HG03521 (cell line): ENCODE measurements around the gene FRMD7.
"Not testable (repeated sequence)": the region's sequence is repeated elsewhere in the genome, so short reads cannot be mapped to it uniquely, and the experiment has no call there.

Source experiments
- ATAC-seq: cut with Tn5 transposase; IDR thresholded peaks from one replicate; pipeline ENCODE4 v1.9.1; 2021; ENCODE audit warnings: mild to moderate bottlenecking, moderate library complexity; ENCODE audit not compliant: unreplicated experiment

Gene FRMD7, protein sequence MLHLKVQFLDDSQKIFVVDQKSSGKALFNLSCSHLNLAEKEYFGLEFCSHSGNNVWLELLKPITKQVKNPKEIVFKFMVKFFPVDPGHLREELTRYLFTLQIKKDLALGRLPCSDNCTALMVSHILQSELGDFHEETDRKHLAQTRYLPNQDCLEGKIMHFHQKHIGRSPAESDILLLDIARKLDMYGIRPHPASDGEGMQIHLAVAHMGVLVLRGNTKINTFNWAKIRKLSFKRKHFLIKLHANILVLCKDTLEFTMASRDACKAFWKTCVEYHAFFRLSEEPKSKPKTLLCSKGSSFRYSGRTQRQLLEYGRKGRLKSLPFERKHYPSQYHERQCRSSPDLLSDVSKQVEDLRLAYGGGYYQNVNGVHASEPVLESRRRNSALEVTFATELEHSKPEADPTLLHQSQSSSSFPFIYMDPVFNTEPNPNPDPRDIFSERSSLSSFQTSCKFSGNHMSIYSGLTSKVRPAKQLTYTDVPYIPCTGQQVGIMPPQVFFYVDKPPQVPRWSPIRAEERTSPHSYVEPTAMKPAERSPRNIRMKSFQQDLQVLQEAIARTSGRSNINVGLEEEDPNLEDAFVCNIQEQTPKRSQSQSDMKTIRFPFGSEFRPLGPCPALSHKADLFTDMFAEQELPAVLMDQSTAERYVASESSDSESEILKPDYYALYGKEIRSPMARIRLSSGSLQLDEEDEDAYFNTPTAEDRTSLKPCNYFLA

GRCh38 chrX:132127743-132128142 is at the start of gene FRMD7:
TSS of gene FRMD7 (minus strand) at chrX:132128020. CDS start at chrX:132127844, 176 bp downstream.
- ATAC-seq = no peak

- ATAC-seq = no peak
Measured at GRCh38 chrX:132173647-132174046, 45.8 kb upstream of the FRMD7 start.

GRCh38 chrX:132171881-132172280 is 44.1 kb upstream of the FRMD7 start:
- ATAC-seq = no peak

GRCh38 chrX:132171478-132171877 is 43.7 kb upstream of the FRMD7 start:
- no peak for ATAC-seq

DNA sequence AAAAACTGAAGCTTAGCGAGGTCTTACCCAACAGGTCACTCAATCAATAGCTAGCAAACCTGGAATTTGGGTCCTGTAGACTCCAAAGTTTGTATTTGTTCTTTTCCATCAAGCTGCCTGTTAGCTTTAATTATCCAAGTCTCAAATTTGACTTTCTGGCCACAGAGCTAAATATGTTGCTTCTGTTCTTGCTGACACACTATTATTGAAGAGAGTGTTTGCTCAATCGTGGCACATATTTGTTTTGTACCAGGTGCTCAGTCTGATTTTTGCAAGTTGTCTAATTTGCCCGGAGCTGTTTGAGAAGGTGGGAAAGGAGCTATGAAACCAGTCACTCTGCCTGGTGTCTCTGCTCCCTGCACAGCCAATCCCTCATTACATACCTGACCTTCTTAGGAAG is 41.7 kb upstream of the FRMD7 start:
- ATAC-seq = no peak

GRCh38 chrX:132165651-132166050 is 37.8 kb upstream of the FRMD7 start:
- no peak for ATAC-seq

DNA sequence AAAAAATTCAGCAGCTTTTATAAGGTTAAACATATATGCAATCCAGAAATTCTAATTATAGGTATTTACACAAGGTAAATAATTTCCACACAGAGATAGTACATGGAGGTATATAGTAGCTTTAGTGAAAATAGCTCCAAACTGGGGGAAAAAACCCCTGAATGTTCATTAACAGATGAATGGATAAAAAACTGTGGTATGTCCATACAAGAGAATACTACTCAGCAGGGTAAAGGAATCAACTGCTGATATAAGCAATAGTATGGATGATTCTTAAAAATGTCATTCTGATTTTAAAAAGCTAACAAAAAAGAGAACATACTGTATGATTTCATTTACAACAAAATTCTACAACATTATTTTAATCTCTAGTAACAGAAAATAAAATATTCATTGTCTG is 37.2 kb upstream of the FRMD7 start:
- no peak for ATAC-seq

DNA sequence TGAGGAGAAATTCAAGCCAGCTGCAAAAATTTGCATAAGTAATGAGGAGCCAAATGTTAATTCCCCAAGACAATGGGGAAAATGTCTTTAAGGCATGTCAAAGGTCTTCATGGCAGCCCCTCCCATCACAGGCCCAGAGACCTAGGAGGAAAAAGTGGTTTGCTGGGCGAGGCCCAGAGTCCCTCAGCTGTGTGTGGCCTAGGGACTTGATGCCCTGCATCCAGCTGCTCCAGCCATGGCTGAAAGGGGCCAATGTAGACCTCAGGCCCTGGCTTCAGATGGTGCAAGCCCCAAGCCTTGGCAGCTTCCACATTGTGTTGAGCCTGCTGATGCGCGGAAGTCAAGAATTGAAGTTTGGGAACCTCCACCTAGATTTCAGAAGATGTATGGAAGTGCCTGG is 35.3 kb upstream of the FRMD7 start:
- ATAC-seq = not testable (repeated sequence)

DNA sequence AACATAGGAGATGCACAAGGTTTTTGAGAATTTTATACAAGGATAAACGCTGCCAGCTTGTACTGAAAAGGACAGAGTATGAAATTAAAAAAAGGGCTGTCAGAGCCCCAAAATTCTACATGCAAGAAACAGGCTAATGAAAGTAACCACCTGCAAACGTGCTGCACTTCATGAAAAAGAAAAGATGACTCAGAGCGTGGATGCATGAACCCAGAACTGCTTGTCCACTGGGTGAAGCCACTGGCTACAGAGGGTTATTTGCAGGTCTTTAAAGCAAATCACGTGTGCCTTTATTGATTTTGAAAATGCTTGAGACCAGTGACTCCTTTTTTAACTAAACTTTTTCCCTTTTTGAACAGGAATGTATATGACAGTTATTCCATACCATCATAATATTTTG is 25.3 kb upstream of the FRMD7 start:
- ATAC-seq = no peak

- ATAC-seq = no peak
Measured at GRCh38 chrX:132146456-132146855, 18.6 kb upstream of the FRMD7 start.

DNA sequence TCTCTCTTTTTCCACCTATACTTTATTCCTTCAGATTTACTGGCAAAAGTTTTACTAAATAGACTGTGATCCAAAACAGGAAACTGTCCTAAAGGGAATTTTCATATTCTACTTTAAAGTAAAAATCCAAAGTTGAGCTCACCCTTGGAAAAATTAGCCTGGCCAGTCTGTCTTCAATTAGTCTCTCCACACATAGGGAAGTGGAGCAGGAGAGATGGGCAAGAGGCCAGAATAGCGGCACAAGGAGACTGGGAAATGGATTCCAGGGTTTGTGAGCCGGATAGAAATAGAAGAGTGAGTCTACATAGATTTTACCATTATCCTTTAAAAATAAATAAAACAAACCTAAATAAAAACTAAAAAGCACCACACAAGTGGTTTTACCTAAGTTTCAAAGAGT is 16.2 kb upstream of the FRMD7 start:
- no peak for ATAC-seq

DNA sequence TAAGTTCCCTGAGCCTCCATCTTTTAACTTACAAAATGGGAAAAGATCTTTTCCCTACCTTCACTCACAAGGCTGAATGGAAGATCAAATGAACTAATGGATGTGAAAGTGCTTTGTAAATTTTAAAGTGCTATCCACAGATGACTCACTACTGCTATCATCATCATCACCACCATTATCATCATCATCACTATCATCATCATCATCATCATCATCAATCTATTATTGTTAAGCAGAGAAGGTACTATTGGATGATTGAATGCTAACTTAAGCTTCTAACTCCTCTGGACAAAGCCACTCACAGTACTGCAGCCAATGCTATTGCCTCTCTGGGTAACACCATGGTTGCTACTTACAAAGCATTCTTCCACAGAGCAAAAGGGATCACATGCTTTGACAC is 1.9 kb downstream of the FRMD7 start:
- no peak for ATAC-seq

DNA sequence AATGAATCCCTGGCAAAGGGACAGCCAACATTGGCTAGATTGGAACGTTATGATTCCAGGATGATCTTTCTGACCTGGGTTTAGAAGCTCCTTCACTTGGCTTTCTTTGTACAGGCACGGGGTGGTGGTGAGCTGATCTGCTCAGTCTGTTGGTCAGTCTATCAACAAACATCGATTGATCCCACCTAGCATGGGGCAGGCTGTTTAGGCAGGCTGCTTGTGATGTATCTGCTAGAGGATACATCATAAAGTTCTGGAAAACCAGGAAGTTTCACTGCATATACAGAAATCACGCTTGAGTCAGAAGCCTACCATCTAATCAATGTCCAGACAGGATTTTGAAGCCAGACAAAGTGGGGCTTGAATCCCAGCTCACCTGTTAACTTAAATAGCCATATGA is 6.9 kb downstream of the FRMD7 start:
- ATAC-seq = no peak

DNA sequence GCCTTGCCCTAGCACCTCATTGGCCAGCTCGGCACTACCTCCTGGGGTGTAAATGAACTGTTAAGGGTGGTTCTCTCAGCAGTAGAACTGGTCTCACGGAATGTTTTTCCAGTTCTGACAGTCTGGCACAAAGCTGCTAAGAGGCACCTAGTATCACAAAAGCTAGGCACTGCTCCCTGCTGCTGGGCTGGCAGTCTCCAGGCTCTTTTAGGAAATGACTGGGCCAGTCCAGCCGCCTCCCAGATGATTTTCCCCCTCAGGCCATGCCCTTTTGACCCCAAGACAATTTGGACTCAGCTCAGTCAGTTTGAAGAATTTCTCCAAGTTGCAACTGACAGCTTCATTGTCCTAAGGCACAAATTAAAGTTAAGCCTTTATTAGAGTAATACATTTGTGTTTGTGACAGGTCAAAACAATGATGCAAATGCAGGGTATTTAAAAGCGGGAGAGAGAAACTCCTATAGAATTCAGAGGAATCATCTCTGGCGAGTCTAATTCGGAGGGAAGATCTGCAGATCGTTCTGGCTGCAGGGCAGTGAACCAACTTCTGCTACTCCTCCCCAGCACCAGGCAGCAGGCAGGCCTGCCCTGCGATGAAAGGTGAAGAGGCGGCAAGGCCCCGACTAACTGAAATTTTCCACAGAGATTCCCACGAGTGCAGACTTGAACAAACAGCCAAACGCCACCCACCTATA is 7.9 kb downstream of the FRMD7 start:
- ATAC-seq = no peak

DNA sequence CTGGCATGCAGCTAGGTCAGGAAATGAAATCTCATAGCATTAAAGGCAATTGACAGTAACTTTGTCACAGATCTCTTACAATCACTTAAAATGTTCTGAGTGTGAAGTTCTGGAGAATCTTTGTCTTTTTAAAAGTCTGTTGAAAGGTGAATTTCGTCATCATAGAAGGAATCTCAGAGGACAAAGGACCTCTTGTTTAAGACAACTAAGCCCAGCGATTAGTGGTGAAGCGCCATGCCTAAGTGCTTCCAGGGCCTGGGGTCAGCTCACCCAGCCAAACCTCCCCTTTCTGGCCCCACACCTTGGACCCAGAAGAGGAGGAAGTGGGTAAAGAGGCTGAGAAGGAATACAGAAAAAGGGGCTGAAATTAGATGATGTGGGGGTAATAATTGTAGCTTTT is 8.5 kb downstream of the FRMD7 start:
- ATAC-seq = no peak

GRCh38 chrX:132118358-132118757 is 9.5 kb downstream of the FRMD7 start:
- ATAC-seq = no peak

- ATAC-seq = no peak
Measured at GRCh38 chrX:132115792-132116191, 12.0 kb downstream of the FRMD7 start.

DNA sequence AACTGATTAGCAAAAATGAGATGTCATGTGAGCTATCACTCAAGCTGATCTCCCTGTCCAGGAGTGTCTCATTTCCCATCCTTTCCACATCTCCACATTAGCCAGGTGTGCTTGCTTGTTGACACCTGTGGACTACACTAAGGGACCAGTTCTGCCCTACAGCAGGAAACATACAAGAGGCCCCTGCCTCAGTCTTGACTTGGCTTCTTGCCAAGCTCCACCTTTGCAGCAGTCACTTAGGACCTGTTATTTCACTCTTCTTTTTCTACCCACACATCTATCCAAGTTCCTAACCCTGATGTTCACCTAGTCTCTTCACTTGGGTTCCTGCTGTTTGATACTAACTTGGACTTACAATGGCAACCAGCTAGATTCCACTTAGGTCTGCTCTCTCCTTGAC is 13.2 kb downstream of the FRMD7 start:
- ATAC-seq = no peak

DNA sequence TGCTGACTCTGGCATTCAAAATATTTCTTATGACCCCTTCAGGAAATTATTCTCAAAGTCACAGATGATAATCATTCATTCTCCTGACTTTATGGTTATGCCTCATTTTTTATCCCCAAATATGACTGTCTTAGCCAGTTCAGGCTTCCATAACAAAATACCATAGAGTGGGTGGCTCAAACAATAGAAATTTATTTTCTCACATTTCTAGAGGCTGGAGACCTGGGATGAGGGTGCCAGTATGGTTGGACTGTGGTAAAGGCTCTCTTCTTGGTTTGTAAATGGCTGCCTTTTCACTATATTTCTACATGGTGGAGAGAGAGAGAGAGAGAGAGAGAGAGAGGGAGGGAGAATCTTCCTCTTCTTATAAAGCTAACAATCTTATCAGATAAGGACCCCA is 20.5 kb downstream of the FRMD7 start:
- no peak for ATAC-seq

DNA sequence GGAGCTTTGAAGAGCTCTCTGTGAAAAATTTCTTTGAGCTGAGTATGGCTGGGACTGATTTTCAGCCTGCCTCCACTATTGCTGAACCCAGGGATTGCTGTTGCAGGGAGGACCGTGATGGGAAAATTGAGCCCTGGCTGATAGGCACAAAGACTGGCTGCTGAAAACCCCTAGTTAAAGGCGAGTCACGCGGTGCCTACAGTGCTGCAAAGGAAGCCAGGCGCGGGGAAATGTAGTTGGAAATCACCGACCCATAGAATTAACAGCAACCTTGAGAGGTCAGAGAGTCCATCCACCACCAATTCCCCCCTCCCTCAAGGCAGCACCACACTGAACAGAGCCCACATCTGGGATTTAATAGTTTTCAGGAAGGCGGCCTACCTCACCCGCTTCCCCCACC is 26.0 kb downstream of the FRMD7 start:
- ATAC-seq = no peak

GRCh38 chrX:132101206-132101605 is 26.6 kb downstream of the FRMD7 start:
- no peak for ATAC-seq

DNA sequence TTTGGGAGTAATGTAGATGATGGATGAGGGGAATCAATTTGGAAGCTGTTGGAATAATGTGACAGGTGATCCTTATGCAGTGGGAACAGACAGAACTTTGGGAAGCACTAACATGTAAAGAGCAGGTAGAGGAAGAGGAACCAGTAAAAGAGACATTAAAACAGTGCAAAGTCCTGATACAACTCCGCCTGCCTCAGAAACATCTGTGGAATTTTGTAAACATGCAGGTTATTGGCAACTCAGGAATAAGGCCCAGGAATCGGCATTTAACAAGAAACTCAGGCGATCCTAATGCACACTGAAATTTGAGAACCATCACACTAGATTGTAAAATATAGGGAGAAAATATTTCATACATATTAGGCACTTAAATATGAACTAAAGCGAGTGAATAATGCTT is 29.1 kb downstream of the FRMD7 start:
- ATAC-seq = not testable (repeated sequence)
